Measurements from ENCODE around the gene ST6GALNAC1.
"Not testable (repeated sequence)": the region's sequence is repeated elsewhere in the genome, so short reads cannot be mapped to it uniquely, and the experiment has no call there.

Gene ST6GALNAC1

GRCh38 chr17:76612977-76613851 is 30.3 kb downstream of the ST6GALNAC1 start:
- DNase-seq (ENCODE audit: low read depth in 2 of 3, low spot score in 1 of 3), result no peak

DNA sequence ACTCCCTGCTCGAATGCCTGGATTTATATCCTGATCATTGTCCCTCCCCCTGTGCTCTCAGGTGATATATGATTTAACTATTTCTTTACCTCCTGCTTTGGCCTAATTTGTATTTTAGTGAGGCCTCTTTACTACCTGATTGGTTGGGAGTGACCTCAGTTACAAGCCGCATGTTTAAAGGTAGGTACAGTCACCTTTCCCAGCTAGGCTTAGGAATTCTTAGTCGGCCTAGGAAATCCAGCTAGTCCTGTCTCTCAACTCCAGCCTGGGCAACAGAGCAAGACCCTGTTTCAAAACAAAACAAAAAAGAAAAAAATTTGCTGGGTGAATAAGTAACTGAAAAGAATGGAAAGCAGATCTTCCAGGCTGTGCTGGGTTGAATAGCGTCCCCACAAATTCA is 31.1 kb downstream of the ST6GALNAC1 start:
- no peak for DNase-seq (ENCODE audit: low read depth in 2 of 3, low spot score in 1 of 3)

DNA sequence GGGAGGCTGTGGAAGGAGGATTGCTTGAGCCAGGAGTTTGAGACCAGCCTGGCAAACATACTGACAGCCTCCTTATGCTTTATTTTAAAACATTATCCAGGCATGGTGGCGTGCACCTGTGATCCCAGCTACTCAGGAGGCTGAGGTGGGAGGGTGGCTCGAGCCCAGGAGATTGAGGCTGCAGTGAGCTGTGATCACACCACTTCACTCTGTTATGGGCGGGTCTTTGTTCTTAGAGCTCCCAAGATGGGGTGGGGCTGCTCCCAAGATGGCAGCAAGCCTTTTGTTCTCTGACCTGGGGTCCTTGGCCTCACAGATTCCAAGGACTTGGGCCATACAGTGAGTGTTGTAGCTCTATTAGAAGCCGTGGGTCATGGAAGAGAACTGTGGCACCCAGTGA is 31.8 kb downstream of the ST6GALNAC1 start:
- DNase-seq (ENCODE audit: low read depth in 2 of 3, low spot score in 1 of 3), result no peak

- DNase-seq (ENCODE audit: low read depth in 2 of 3, low spot score in 1 of 3), result not testable (repeated sequence)
Observed at GRCh38 chr17:76611080-76611749, 32.3 kb downstream of the ST6GALNAC1 start.

DNA sequence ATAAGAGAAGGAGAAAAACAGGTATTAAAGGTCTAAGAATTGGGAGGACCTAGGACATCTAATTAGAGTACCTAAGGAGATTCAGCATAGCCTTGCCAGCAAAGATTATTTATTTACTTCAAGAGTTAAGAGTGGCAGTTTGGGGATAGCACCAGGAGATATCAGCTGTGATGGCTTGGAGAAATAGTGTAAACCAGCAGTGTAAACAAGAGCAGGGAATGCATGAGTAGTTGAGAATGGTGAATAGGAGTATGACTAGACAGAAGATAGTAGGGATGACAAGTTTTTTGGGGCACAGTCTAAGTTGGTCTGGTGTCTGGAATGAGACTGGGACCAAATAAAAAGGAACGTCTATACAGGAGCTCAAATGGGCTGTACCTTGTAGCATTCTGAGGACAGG is 36.9 kb downstream of the ST6GALNAC1 start:
- DNase-seq (ENCODE audit: low read depth in 2 of 3, low spot score in 1 of 3), result not testable (repeated sequence)

- no peak for DNase-seq (ENCODE audit: low read depth in 2 of 3, low spot score in 1 of 3)
Observed at GRCh38 chr17:76601065-76601464, 42.5 kb downstream of the ST6GALNAC1 start.

- no peak for DNase-seq (ENCODE audit: low read depth in 2 of 3, low spot score in 1 of 3)
Observed at GRCh38 chr17:76599694-76600460, 43.7 kb downstream of the ST6GALNAC1 start.

- DNase-seq (ENCODE audit: low read depth in 2 of 3, low spot score in 1 of 3), result no peak
Observed at GRCh38 chr17:76598004-76598439, 45.5 kb downstream of the ST6GALNAC1 start.

DNA sequence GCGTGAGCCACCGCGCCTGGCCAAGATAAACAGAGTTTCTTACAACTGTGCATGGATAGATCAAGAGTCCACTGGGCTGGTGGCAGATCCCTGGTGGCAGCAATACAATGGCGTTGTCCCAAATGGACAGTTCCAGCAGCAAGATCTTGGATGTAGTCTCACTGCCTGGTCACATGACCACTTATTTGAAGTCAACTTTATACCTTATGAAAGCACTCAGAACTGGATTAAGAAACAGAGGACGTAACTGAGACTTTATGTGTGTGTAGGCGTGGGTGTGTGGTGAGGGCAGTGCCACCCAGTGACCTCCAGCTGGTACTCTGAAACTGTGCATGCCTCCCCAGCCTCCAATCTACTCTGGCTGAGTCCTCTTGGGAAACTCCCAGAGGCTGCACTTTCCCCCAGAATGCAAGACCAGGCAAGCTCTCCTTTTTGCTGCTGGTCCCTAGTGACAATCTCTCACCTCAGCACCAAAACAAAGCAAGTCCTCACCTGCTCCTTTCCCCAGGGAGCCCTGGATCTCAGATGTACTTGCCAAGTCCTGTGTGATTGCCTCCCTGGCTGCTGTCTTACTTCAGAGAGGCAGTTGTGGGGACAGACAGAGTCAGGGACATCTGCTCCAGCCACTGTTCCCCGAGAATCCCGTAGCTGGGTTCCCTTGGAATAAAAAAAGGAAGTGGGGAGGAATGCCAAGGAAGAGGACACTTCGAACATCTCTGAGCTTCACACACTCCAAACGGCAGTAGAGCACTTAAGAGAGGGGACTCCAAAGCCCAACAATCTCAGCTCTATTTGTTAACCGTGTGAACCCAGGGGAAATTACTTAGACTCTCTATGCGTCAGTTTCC is 46.2 kb downstream of the ST6GALNAC1 start:
- no peak for DNase-seq (ENCODE audit: low read depth in 2 of 3, low spot score in 1 of 3)

GRCh38 chr17:76594690-76595089 is 48.9 kb downstream of the ST6GALNAC1 start:
- no peak for DNase-seq (ENCODE audit: low read depth in 2 of 3, low spot score in 1 of 3)

DNA sequence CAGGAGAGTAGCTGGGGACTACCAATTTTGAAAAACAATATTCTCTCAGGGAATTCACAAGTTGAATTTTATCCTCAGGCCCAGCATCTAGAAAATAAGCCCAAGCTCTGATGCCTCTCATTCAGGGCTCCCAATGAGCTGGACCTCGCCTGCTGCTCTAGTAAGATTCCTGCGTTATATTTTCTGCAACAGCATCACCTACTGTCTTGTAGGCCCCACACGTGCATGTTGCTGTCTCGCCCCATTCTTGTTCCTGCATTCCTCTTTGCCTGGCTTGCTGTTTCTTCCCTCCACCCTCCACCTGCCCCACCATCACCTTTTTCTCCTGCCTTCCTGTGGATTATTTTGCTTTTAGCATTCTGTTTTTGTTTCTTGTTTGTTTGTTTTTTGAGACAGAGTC is 49.6 kb downstream of the ST6GALNAC1 start:
- no peak for DNase-seq (ENCODE audit: low read depth in 2 of 3, low spot score in 1 of 3)

DNA sequence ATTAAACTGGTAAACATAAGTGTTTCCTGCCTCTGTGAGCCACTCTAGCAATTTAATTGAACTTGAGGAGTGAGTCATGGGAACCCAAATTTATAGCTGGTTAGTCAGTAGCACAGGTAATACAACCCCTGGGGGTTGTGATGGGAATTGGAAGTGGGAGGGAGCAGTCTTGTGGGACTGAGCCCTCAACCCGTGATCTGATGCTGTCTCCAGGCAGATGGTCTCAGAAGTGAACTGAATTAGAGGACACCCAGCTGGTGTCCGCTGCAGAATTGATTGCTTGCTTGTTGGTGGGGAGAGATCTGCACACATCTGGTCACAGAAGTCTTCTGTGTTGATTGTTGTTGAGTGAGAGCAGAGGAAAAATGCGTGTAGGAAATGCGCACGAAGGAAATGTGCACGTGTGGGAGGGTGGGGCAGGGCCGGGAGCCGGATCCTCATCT is 50.2 kb downstream of the ST6GALNAC1 start:
- DNase-seq (ENCODE audit: low read depth in 2 of 3, low spot score in 1 of 3), result no peak

DNA sequence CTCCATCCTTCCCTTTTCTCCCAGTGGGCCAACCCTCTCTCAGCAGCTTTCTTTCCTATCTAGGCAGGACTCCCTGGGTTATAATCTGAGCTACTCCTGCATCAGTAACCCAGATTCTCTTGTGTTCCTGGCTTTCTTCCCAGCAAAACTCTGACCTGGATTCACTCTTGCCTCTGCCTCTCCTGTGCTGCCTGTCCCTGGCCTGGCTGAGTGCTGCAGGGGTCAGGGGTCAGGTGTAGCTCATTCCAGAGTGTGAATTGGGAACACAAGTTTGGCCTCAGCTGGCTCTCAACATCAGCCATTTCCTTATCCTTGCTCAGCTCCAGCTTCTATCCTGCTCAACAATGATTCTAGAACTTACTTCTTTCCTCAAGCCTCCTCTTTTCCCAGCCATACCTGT is 55.4 kb downstream of the ST6GALNAC1 start:
- no peak for DNase-seq (ENCODE audit: low read depth in 2 of 3, low spot score in 1 of 3)

GRCh38 chr17:76586741-76587487 is 56.6 kb downstream of the ST6GALNAC1 start:
- DNase-seq (ENCODE audit: low read depth in 2 of 3, low spot score in 1 of 3), result no peak

DNA sequence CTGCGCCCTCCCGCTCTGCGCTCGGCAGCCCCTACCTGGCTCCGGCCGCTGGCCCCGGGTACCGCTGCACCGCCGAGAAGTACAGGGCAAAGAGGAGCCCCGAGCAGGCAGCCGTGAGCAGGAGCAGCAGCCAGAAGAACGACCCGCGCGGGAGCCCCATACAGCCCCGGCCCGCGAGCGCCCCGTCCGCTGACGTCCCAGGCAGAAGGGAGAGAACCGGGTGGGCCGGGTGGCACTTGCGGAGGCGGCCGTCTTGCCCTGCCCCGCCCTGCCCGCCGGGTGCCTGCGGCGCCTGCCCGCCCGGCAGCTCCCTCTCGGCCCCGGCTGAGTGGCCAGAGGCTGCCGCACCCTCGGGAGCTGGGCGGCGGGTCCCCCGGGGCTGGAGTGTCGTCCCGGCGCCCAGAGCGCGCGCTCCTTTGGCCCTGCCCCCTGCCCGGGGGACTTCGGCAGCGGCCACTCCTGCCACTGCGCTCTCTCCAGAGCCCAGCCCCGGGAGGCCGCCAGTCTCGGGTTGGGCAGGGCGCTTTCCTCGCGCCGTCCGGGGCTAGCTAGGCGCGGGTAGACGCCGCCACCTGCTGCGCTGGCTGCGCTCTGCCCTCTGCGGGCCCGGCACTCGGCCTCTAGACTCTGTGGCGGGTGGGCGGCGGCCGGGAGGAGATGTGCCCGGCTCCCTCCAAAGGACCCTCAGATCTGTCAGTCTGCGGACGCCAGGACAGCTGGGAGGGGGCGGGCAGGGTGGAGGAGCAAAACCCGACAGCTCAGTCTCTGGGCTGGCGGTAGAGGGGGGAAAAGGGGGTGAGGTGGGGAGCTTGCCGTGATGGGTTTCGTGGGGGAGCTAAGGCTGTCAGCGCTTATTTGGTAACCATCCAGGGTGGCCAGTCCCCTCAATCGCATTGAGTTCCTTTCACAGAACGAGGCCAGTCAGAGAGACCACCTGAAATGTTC is 57.6 kb downstream of the ST6GALNAC1 start, which contains the start of gene ST6GALNAC2:
ST6GALNAC2 (minus strand) TSS at position 212 of the 945 bp plus-strand sequence; CDS start at position 160, 52 bp downstream.
- DNase-seq (ENCODE audit: low read depth in 2 of 3, low spot score in 1 of 3), result peak in 1 of 3 donors; percentile 25

DNA sequence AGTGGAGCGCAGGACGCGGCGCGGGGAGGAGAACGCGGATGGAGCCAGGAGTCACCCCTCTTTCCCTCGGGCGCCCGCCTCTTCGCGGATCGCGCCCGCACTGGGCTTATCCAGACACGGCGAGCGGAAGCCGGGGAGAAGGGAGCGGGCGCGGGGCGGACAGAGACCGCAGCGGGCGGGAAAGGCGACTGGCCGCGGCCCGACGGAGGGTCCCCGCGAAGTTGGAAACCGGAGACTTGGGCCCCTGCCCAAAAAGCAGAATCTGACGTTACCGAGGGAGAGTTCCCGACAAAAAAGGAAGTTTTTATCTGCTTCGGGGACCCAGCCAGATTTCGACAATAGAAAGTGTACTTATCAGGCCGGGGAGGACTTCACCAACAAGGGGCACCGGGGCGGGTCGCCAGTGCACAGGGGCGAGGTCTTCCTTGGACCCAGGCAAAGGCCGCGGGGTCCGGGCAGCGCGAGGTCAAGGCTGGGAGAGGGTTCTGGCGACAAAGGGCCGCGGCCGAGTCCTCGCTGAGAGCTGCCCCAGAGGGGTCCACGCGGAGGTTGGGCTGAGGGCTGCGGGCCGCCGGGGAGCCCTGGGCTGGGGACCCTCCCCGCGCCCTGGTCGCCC is 58.4 kb downstream of the ST6GALNAC1 start:
- no peak for DNase-seq (ENCODE audit: low read depth in 2 of 3, low spot score in 1 of 3)

DNA sequence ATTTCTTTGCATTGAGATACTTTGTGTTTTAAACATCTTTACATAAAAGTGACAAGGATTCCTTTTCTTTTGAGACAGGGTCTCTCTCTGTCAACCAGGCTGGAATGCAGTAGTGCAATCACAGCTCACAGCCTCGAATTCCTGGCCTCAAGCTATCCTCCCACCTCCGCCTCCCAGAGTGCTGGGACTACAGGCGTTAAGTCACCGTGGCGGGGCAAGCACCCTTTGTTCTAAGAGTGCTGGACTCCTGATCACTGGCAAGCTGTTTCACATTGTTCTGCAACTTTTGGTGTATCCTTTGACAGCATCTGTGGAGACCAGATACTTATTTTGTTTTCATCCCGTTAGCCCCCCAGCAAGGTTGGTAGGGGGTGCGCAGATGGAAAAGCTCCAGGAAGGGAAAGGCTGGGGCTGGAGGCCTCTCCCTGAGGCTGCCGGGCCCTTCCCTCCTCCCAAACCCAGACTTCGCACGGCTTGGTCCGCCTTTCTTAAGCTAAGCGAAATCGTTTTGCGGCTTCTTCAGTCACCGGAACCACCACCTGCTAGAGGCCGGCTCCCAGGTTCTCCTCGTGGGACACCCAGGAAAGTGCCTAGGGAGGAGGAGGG is 59.0 kb downstream of the ST6GALNAC1 start:
- DNase-seq (ENCODE audit: low read depth in 2 of 3, low spot score in 1 of 3), result no peak

- DNase-seq (ENCODE audit: low read depth in 2 of 3, low spot score in 1 of 3), result no peak
Observed at GRCh38 chr17:76582660-76583059, 60.9 kb downstream of the ST6GALNAC1 start.

All from stimulated activated CD4-positive, alpha-beta T cell treated with anti-CD3 and anti-CD28 coated beads, Interleukin-12 subunit alpha, Interleukin-12 subunit beta, amount 100 ng/mL, for 48 hours (primary cell).